GM21717 (cell line): ENCODE data around the gene BAG5.
"Not testable (repeated sequence)": the region's sequence is repeated elsewhere in the genome, so short reads cannot be mapped to it uniquely, and the experiment has no call there.

Experiments used
- ATAC-seq: cut with Tn5 transposase; IDR thresholded peaks from one replicate; pipeline ENCODE4 v1.9.1; 2021; ENCODE audit warnings: mild to moderate bottlenecking, moderate library complexity; ENCODE audit not compliant: unreplicated experiment

The BAG5 gene

DNA sequence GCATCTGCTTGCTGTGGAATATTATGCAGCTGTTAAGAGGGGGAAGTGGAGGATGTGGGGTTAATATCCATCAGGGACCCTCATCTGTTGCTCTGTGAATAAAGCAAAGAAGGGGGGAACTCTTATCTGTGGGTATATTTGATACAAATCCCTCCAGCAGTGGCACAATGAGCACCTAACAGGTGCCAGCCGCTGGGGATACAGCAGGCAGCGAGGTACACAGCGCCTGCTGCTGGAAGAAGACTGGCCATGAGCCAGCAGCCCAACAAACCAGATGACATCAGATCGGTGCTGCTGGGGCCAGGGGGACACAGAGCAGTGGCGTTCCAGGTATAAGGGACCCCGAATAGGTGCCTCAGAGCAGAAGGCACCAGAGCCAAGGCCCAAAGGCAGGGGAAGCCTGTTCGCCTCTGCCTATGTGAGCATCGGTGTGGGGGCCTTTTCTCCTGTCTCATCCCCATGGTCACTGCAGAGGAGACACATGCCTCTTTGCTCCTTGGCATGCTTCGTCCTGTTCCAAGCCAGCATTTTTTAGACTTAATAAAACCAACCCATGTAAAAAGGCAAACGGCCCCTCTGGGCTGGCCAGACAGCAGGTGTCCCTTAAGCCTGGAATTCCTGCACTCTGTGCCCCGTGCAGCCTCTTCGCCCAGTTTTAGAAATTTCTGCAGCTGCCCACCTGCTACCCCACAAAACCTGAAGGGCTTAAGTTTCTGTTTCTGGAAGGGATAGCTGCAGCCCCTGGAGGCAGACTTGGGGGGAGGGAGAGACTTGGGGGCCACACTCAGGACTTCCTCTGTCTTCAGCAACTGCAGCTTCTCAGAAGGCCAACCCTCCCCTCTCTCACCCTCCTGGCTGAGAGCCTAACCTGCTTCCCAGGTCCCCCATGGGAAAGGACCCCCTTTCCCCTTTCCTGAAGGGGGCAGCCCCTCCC lies 38.2 kb downstream of the BAG5 start:
- no peak for ATAC-seq

DNA sequence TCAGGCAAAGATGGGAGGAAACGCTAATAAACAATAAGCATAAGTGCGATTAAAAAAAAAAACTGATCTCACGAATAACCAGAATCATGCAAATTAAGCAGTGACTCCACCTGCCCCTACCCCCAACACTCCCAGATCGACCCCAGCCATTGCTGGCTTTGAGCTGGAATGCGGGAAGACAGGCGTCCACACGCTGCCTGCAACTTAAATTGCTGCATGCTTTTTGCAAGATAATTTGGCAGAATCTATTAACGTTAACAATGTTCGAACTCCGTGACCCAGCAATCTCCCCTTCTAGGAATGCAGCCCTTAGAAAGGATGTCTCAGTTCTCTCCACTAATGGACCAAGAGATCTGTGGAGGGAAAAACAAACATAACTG lies 38.9 kb downstream of the BAG5 start:
- ATAC-seq, result no peak

DNA sequence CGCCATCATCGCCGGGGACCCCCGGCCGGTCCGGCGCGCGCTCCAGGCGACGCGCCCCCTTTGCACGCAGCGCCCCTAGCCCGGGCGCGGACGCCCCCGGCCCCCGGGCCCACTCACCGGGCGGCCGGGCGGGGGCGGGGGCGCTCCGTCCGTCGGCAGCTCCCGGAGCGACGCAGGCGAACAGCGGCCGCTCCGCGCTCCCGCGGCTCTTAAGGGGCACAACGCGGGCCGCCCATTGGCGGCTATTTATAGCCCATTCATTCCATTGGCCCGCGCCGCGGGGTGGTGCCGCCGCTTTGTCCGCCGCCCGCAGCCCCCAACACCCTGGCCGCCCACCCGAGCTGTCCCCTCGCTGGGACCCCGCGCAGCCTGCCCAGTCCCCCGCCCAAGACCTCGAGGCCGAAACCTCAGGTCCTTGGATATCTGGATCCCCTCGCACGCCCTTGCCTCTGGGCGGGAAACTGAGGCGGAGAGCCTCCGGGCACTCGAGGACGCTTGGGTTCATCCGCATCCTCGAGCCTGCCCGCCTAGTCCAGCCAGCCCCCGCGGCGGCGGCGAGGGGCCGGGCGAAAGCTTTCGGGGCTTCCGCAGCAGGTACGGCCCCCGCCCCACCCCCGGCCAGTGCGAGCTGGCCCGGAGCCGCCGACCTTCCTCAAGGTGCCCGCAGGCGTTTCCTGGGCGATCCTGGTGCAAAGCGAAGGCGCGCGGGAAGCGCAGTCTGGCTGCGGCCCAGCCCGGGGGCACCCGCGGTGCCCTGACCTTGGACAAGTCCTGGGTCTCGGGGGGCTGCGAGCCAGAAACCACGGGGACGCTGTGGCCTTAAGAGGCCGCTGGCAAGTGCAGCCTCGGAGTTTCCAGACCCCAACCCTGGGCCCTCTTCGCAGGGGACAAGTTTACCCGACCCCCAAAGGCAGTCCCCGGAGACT lies 39.5 kb downstream of the BAG5 start, which contains the start of gene CKB:
Gene CKB, minus strand, starts transcription at position 182 of the 926 bp plus-strand sequence. CDS start 337 bp downstream, outside the sequence.
- ATAC-seq, result no peak

DNA sequence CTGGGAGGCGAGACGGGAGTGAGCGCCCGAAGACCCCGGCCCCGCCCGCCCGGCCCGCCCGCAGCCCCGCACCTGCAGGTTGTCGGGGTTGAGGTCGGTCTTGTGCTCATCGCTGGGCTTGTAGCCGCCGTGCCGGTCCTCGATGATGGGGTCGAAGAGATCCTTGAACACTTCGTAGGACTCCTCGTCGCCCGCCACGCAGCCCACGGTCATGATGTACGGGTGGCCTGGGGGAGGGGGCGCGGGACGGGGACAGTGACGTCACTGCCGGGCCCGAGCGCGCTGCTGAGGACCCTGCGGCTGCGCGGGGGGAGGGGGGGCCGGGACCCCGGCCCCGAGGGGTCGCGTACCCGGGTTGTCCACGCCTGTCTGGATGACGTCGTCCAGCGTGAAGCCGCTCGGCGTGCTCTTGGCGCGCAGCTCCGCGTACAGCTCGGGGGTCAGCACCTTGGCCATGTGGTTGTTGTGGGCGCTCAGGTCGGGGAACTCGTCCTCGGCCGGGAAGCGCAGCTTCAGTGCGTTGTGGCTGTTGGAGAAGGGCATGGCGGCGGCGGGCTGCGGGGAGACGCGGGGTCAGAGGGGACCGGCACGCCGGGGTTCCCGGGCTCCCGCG lies 40.4 kb downstream of the BAG5 start:
- no peak for ATAC-seq

DNA sequence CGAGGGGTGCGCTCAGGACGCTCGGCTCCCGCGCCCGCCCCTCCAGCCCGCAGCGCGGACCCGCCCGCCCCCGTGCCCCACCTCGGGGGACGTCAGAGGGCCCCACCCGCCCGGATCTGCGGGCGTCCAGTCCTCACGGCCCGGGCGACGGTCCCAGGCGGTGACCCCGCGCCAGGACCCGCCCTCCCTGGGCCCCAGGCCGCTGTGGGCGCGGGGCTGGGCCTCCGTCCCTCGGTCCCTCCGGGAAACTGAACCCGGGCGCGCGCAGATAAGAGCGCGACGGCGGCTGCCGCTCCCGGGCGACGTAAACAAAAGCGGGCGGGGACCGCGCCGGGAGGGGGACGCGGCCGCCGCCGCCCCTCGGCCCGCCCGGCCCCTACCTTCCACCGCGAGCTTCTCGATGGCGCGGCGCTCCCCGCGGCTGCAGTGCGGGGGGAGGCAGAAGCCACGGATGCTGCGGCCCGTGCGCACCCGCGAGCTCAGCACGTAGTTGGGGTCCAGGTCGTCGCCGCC lies 41.0 kb downstream of the BAG5 start:
- ATAC-seq, result no peak

DNA sequence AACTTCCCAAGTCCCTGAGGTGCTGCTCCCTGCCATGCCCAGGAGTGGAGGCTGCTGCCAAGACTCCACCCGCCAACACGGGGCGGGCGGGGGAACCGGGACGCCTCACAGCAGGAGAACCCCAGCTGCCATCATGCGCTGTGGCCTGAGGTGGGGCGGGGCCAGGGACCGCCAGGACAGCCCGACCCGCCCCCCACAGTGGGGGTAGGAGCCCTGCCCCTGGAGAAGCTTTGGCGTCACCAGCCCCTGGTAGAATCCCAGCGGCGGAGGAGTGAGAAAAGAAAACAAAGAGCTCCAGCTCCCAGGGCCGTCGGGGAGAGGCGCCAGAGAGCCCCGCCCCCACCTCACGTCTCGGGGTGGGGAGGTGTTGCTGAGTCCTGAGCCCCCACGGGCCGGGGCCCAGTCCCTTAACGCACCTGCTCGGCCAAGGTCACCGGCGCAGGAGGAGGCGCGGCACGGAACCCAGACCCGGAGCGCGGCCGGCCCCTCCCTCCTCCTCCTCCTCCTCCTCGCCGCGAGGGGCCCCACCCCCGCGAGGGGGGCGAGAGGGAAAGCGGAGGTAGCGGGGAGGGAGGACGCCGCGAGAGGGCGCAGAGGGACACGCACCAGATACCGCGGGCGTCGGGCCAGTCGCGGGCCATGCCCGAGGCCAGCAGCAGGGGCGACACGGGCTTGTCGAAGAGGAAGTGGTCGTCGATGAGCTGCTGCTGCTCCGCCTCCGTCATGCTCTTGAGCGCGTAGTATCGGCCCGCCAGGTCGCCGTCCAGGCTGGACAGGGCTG lies 41.6 kb downstream of the BAG5 start:
- ATAC-seq, result no peak

DNA sequence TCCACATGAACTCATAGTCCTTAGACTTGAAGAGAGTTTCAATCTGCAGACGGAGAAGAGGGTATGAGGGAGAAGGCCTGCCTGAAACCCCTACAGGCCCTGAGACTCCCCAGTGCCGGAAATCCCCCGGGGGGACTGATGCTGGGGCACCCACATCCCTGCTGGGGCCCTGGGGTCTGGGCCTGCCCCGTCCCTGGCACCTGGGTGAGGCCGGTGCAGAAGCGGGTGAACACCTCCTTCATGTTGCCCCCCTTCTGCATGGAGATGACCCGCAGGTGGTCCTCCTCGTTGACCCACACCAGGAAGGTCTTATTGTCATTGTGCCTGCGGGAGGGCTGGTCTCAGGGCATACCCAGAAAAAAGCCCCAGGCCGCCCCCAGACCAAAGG lies 42.2 kb downstream of the BAG5 start:
- ATAC-seq, result no peak

DNA sequence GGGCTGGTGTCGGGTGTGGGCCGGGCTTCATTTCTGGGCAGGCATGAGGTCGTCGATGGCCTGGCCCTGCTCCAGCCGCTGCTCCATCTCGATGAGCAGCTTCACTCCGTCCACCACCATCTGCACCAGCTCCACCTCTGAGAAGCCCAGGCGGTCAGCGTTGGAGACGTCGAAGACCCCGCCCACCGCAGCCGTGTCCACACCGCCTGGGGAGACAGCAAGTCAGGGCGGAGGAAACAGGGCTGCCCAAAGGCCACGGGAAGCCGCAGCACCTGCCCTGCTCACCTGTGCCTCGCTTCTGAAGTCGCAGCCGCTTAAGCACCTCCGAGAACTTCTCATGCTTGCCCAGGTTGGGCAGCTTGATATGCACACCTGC lies 42.6 kb downstream of the BAG5 start:
- ATAC-seq, result no peak

DNA sequence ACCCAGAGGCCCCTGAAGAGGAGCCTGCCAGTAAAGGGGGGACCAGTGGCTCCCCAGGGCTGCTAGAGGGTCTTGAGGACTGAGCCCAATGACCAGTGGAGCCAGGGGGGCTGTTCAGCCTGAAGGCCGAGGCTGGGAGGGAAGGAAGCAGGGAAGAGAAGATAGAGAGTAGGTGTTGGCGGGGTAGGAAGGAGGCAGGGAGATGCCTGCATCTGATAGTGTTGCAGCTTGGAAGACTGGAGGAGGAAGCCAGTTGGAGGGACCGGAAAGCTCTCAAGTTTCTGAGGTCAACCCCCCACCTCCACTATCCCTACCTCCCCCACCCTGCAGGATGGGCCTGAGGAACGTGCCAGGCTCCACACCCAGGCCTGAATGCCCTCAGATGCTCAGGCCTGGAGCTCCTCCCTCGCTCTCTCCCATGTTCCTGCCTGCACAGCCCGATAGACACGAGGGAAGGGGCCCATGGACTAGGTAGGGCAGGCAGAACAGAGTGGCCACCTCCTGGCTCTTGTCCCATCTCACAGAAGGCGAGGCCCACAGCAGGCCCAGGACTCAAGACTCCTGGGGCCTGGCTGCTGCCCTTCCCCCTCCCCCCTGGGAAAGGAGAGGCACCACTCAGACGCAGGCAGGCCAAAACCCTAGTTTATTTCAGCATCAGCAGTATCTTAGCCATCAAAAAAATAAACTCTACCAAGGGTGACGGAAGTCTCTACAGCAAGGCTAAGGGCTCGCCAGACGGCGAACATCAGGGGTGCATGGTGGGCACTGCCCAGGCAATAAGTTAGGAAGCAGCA lies 43.2 kb downstream of the BAG5 start:
- ATAC-seq, result no peak

DNA sequence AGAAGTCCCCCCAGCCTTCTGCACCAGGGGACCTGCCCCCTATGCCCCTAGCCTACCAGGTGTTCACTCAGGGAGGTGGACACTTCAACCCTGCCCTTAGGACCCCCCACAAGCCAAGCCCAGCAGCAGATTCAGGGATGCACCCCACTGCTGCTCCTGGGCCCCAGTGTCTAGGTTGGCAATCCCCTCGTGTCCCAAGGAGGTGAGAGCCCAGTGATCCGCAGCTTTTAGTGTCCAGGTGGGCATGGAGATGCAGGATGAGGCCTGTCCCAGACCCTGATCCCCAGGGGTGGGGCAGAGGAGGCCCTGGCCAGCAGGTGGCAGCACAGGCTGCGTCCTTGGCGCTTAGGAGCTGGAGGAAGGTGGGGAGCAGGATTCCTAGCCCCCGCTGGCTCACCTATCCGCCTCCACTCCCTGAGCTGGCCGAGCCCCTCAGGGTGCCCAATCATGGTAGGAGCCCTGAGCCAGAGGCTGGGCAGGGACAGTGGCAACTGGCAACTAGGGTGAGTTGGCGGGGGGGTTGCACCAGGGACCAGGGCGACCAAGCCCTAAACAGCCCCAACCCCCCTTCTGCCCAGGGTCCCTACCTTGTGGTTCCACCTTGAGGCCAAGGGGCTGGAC lies 43.9 kb downstream of the BAG5 start:
- no peak for ATAC-seq

DNA sequence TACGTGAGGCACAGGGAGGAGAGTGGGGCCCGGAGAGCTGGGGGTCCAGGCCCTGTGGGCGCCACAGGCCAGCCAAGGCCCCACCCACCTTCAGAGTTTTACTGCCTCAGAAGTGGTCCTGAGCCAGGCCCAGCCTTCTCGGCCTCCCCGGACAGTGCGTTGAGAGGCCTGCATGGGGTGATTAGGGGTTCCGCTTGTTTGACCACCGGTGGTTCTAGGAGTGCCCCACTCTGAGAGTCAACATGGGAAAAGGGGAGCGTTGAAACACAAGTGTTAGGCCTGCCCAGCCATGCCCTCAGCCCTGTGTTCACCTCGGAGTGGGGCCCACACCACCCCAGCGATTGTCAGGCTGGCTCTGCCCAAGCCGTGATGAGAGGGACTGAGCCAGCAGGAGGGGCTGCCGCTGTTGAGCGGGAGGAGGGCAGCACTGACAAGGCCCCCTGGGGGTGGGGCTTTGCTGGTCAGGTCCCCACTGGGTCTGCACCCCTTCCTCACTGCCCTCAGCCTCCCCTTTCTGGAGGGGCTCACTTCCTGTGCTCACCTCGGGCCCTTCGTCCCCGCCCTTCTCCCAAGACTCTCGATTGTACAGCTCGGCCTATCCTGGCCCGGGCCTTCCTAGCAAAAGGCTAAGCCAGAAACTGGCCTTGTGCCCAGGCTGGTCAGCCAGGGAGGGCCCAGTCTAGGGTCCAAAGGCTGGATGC lies 44.6 kb downstream of the BAG5 start:
- no peak for ATAC-seq

DNA sequence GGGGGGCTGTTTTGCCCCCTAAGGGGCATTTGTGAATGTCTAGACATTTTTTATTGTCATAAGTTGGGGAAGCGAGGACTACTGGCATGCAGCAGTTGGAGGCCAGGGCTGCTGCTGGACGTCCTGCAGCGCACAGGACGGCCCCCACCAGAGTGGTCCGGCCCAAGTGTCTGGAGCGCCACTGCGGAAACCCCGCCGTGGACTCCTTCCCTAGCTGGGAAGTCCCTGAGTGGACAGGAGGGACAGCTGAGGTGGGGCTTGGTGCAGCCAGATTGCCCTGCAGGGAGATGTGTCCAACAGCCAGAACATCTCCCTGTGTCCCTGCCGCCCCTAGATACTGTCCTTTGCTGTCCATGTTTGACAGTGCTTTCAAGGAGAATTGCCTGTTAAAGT lies 45.3 kb downstream of the BAG5 start:
- no peak for ATAC-seq

DNA sequence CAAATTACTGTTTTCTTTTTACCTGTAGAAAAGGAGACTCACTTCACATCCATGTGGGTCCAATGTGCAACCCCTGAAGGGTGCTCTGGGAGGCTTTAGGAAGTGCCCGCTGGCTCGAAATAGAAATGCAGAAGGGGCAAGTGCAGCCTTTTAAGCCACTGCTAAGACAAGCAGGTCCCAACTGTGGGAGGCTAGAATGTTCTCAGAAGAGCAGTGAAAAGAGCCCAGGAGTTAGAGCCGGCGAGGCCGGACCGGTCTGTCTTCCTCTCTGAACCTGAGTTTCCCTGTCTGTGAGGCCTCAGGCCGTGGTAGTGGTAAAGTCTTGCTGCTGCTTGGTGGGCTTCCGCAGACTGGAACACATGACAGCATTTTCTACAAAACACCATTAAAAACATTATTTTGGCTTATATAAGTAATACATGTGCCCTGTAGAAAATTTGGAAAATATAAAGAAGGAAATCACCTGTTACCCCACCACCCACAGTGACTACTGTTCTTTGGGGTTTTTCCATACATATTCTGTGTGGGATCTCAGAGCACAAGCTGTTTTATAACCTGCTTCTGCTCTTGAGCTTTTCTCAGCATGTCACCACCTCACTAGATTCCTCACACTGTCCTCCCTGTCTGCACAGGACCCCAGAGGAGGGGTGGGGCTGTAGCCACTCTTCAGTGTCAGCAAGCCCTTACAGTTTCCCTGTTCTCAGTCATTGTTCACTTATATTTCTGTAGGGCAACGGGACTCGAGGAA lies 45.9 kb downstream of the BAG5 start:
- ATAC-seq, result no peak

DNA sequence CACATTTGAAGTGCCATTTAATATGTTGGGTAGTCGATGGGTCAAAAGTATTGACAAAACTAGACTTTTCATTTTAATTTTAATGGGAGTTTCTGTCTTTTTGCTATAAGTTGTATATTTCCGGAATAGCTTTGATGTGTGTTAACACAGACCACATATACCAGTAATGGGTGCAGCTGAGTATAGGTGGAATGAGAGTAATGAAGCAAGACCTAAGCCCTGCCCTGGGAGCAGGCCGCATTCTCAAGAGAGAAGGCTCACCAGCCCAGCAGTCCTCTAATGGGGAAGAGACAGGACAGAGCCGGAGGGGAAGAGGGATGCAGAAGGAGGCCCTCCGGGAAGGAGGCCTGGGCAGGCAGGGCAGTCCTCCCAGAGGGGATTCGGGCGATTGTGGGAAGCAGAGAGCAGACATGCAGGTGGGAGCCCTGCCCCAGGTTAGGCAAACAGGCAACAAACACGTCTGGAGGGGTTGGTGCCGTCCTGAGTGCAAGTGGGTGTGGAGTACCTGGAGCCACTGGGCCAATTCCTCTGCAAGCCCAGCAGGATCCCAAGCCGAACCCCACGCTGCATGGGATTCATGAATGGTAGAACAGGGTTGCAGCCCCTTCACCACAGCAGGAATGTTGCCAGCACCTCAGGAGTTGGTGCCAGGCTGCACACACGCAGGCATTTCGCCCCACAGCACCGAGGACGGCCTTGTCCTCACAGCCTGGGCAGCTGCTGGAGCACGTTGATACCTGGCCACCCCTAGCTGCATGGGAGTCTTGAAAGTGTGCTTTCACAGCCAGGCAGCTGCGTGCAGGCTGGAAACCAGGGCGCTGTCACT lies 47.6 kb downstream of the BAG5 start:
- no peak for ATAC-seq

DNA sequence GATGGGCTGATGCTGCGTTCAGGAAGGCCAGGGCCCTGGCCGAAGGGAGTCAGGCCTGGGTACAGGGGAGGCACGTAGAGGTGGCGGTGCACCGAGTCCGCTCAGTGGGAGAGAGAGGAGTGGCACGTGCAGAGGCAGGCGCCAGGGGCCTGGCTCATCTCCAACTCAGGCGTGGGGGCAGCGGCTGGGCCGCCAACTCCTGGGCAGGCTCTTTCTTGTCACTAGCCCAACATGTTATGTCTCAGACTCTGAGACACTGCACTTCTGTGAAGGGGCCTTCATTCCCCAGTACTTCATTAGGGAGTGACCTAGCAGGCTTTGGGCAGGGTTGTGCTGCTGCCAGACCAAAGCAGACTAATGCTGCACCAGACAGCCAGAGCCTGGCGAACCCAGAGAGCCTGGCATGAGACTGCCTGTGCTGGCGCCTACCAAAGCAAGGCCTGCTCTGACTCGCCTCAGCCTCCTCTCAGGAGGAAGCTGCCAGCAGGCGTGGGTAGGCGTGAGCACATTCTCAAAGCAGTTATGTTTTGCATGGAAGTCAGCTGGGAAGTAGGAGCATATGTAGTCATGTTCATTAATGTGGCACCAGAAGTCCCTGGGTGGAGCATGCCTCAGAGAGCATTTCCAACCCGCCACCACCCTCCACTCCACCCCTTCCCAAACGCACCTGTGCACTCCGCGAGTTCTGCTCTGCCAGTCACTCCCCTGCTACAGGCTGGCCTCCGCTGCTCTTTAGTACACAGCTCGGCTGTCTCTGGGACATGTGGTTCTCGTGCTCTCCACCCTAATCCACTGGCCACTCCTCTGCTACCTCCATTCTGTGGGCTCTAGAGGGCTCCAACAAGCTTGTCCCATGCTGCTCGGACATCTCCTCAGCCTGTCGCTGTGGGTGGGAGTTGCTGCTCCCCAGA lies 49.5 kb downstream of the BAG5 start:
- no peak for ATAC-seq

DNA sequence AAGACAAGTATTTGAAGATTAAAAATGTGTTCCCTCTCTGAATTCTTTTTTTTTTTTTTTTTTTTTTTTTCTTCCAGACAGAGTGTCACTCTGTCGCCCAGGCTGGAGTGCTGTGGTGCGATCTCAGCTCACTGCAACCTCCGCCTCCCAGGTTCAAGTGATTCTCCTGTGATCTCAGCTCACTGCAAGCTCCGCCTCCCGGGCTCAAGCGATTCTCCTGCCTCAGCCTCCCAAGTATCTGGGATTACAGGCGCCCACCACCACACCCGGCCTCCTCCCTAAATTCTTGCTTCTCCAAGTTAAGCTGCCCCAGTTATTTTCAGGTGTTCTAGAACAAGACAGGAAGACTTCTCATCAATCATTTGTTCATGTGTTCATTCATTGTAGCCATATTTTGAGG lies 50.3 kb downstream of the BAG5 start:
- ATAC-seq, result not testable (repeated sequence)
